Ishikawa (cell line): ENCODE data around the gene RFX2.

Source experiments
- EGR1 ChIP-seq: IDR thresholded peaks from 2 replicates; pipeline ENCODE4 v1.6.1; 2012
- REST ChIP-seq: IDR thresholded peaks from 2 replicates; pipeline ENCODE4 v1.6.1; 2012; ENCODE audit warnings: low read depth, mild to moderate bottlenecking
- TAF1 ChIP-seq: IDR thresholded peaks from 2 replicates; pipeline ENCODE4 v1.6.1; 2012; ENCODE audit warnings: low read depth, mild to moderate bottlenecking
- TCF12 ChIP-seq: IDR thresholded peaks from 2 replicates; pipeline ENCODE4 v1.6.1; 2012; ENCODE audit warnings: low read depth

GRCh38 chr19:6119031-6119430 lies 8.7 kb upstream of the RFX2 start:
- no peak for TF ChIP-seq EGR1
- TF ChIP-seq REST, result no peak
- TF ChIP-seq TCF12, result no peak
- no peak for TF ChIP-seq TAF1
